NK-92 (cell line): Measurements from ENCODE around the gene GDPD2.

Source experiments
- DNase-seq: peaks from one replicate; lab custom pipeline; 2025; ENCODE audit not compliant: unreplicated experiment; lab: John Stamatoyannopoulos, UW

The GDPD2 gene

DNA sequence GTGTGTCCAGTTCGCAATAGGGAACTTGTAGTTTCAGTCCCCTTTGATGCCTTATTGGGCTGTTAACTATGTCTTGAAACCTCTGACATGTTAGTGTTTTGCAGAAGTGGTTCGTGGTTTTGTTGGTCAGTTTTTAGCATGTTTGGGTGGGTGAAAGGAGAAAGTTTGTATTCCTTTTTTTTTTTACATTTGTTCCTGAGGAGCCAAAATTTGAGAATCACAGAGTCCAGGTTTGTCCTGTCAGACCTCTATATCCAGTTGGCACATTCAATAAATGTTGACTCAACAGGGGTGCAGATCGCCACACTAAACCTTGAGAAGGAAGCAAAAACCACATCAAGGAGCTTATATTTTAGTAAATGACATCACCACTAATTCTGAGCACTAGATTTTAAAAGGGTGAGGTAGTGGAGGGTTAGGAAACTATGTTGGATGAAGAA lies 47.8 kb downstream of the GDPD2 start:
- DNase-seq: no peak

DNA sequence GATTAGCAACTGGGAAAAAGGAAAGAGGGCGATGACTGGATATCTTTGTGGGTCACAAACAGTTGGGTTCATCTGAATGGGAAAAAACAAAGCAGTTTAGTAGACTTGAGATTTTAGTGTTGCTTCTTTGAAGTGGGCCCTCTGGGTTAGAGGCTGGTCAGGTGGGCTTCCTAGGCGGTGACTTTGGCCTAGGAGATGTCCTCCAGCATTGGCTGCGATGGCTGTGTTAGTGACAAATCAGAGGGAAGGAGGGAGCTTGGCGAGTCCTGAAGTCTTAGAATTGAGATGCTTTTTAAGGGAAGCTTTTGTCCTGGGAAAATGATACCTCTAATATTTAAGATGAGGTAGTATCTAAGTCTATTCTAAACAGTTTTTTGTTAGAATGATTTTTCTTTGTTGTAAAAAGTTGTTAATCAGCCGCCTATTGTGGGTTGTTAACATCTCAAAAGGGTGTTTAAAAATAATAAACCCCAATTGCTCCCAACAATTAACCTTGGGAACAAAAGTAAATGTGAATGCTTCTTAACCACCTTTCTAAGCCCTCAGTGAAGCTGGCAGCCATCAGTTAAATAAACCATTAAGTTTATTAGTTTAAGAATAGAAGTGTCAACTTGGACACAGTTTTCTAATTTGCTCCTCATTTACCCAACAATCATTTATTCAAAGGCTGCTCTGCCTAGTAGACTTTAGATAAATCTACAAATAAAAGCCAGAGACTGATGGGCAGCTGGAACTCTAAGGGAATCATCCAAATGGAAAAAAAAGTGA lies 53.2 kb downstream of the GDPD2 start:
- DNase-seq: no peak

DNA sequence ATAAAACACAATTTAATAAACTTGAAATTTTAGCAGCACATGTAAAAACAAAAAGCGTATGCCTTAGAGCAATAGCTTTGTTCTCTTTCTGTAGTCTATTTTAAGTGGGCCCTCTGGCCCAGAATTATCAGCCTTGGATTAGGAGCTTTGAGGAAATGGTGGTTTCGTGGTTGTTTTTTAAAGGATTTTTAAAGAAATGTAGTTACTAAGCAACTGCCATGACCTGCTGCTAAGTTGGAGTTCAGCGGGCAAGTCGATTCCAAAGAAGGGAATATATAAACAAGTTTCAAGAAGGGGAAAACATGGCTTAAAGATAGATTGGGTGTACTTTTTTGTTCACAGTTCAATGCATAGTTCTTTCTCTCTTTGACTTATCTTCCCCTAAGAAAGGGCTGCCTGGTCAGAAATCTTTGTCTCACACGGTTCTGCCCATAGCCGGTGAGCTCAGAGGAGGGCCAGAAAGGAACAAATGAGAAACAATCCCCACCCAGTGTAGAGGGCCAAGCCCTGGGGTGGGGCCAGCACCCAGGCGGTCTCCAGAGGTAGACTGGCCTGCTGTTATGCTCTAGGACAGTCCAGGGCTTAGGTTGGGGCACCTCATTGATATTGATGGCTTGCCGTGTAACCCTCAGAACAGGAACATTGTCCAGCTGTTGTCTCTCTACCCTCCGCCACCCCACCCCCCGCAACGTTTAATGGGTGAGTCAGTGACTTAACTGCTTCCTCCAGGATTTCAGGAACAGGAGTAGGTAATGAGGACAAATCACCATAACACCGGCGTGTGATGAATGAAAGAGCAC lies 54.0 kb downstream of the GDPD2 start:
- DNase-seq: no peak

DNA sequence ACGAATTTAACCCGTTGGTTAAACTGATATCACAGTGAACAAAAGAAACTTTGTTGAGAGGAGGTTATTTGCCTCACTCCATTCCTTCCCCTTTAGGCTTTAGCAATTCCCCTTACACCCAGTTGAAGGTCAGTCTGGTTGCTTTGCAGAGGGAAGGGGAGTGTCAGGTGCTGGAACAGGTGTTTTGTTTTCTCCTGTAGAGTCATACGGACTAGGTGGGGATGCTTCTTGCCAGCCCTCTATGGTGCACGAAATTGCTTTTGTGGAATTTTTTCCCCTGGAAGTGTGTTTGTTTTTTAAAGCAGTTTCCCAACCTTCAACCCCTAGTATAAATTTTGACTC lies 54.6 kb downstream of the GDPD2 start:
- DNase-seq: no peak

DNA sequence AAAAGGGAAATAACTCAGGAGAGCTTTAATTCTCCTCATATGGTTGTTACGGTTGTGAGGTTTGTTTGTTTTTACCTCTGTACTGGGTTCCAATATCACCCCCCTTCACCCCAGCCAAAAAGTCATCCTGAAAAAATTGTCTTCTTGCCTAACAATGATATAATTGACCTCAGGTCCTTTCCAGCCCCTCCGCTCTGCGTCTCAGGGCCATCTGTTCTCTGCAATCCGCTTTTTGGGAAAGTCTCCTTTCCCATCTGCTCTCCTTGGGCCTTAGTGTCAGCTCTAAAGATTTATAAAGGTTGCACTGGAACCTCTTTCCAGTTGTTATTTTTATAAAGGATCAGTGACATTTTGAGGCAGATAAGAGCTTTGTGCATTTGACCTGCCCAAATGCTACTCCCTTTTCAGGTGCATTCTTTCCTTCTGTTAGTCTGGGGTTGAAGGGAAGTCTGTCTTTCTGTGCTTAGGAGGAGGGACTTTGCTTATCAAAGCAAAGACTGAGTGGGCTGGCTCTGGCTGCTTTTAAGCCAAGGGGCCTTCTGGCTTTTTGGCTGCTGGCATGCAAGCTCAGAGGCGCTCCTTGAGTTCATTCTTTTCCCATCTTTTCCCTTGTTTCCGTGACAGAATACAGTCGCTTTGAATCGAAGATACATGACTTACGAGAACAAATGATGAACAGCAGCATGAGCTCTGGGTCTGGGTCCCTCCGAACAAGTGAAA lies 55.6 kb downstream of the GDPD2 start:
- no peak for DNase-seq

DNA sequence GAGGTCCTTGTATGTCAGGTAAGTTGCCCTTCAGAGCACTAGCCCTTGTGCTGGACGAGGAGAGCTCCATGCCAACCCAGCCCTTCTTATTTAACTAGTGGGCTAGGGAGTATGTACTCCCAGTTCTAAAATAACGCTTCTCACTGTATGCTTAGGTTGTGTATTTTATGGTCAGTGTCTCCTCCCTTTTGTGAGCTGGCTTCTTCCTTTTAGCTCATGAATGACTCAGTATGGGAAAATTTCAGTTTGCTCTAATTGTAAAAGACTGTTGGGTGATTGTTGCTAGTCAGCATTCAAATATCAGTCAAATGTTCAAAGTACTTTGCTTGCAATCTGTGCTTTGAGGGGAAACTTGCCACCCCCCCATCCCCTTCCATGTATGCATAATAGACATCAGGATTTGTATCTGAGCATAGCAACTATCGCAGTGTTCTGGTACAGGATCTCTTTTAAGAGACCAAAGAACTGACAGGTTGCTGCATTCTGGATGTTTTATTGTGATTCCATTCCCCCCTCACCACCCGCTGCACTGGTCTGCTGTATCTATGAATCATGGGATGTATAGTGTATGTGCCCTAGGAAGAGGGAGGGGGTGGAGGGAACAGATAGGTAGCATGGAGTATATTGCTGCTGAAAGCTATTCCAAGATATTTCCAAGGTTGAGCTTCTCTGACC lies 56.3 kb downstream of the GDPD2 start:
- DNase-seq: no peak

DNA sequence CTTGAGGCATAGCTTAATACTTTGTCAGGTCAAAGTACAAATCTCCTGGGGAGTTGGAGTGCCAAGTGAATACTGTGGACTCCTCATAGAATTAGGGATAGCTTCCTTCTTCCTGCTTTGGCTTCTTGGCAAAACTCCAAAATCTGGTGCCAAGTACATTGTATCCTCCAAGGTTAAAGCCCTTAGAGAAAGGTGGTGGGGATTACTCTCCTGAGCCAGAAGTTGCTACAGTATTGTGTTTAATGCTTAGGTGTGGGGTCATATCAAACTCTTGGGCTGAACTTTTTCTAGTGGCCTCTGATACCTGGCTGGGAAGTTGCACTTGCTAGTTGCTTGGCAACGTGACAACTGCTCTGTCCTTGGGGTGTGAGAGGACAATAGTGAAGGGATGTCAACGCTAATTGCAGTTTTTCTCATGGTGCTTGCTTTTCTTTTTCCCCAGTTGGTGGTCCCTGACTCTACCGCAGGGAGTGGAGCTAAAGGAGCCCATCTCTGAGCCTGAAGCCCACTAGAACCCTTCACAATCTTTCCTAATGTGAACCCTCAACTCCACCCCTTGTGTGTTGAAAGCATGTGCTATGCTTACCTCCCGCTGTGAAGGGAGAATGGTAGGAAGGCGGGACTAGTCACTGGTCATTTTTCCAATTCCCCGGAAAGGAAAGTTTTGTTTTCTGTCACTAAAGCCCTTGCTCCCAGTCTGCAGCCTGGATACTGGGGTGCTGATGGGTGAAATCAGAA lies 57.0 kb downstream of the GDPD2 start:
- no peak for DNase-seq

DNA sequence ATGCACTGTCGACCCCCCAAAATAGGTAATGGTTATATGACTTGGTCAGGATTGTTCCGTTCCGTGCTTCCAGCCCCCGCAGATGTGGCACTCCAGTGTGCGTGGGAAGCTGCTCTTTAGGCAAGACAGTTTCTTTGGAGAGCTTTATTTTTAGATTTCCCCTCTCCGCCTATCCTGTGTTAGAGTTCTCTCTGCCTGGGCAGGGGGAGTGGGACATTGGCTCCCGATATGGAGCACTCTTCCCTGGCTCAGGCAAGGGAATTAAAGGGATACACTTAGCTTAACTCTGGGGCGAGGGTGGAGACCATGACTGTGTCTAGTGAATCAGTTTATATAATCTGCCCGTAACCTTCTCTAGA lies 57.5 kb downstream of the GDPD2 start:
- no peak for DNase-seq

DNA sequence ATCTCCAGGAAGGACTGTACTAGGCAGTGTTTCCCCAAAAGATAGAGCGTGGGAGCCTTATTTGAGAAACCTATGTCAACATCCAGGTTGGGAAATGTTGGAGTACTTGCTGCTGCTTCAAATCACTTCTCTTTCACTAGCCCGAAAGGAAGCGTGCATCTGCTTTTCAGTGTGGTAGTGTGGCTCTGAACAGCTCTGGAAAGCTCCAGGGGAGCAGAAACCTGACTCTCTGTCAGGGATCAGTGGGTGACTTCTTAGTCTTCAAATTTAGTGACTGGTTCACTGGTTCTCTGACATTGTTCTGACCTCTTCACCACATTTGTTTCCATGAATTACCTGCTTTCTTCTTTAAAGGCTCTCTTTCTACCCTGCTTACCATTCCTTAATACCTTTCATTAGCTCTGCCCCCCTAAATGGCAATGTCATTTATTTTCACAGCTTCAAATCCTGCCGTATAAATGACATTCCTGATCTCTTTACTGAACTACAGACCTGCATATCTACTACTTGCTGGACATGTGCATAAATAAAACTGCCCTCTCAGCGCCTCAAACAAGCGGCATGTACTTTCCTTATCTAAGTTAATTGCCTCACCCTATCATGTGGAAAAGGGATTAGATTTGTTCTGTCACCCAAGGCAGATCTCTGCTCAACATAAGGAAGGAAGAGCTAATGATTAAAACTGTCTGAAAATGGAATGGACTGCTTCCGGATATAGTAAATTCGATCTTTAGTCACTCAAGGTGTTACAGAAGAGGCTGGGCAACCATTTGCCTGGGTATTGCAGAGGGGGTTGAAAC lies 58.6 kb downstream of the GDPD2 start:
- no peak for DNase-seq

DNA sequence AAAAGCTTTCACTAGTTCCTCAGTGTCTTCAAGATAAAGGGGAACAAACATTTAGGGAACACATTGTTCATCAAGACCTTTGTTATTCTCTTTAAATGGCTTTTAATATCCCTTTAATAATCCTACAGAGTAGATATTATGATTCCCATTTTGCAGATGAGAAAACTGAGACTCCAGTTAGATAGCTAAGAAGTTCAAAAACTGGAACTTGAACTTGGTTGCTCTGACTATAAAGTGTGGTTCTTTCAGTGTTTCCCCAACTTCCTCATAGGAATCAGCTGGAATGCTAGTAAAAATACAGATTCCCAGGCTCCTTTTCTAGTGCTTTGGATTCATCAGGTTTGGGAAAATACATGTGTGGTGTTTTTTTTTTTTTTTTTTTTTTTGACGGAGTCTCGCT lies 59.2 kb downstream of the GDPD2 start:
- DNase-seq: no peak
